Breast epithelium (tissue), 3 donors: Measurements from ENCODE around the gene CDH4.

ENCODE experiments used
- POLR2A ChIP-seq: fragments of 450-650 bp; IDR thresholded peaks from one replicate; pipeline ENCODE4 v1.6.1; 2016; ENCODE audit warnings: antibody characterized with exemption, mild to moderate bottlenecking, moderate library complexity
- POLR2AphosphoS5 ChIP-seq, 3 donors: sonication (generic); formaldehyde crosslinking; IDR thresholded peaks; one replicate each; pipeline ENCODE4 v1.6.1; 2017; ENCODE audit warnings: antibody characterized with exemption in 3 of 3
- TF ChIP-seq, protein P1 (sequence below), 3 donors: fragments of 450-650 bp; IDR thresholded peaks; one replicate each; pipeline ENCODE4 v1.5.1; 2016 to 2017; ENCODE audit warnings: antibody characterized with exemption in 3 of 3, mild to moderate bottlenecking in 3 of 3, moderate library complexity in 3 of 3

DNA sequence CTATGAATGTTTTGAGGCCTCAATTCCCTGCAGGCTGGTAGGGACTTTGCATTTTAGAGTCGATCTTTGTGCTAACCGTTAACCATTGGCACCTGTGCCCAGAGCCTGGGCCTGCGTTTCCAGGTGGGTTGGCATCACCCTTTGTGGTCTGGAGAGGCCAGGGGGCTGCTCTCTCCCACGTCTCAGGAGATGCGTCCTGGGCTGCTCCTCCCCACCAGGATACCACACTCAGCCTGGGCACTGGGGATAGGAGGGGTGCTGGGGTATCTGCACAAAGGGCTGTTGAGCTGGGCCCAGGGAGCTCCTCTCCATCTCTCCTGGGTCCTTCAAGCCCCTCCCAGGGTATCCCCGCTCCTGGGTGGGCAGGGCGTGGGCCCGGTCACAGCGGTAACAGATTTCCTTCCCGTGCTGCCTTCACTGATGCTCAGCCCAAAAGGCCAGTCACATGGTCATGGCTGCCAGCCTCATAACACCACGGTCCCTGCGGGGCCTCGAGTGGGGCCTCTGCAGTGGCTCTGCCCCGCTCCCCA lies 547.4 kb downstream of the CDH4 start:
- TF ChIP-seq POLR2AphosphoS5 (IDR thresholded peaks at IDR 0.05) (no peak), POLR2A (no peak)
- TF ChIP-seq, protein P1, sequence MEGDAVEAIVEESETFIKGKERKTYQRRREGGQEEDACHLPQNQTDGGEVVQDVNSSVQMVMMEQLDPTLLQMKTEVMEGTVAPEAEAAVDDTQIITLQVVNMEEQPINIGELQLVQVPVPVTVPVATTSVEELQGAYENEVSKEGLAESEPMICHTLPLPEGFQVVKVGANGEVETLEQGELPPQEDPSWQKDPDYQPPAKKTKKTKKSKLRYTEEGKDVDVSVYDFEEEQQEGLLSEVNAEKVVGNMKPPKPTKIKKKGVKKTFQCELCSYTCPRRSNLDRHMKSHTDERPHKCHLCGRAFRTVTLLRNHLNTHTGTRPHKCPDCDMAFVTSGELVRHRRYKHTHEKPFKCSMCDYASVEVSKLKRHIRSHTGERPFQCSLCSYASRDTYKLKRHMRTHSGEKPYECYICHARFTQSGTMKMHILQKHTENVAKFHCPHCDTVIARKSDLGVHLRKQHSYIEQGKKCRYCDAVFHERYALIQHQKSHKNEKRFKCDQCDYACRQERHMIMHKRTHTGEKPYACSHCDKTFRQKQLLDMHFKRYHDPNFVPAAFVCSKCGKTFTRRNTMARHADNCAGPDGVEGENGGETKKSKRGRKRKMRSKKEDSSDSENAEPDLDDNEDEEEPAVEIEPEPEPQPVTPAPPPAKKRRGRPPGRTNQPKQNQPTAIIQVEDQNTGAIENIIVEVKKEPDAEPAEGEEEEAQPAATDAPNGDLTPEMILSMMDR (IDR thresholded peaks at IDR 0.05): no peak
